COLO668 (cell line): ENCODE measurements around the gene SCGB1C1.
"Not testable (repeated sequence)": the region's sequence is repeated elsewhere in the genome, so short reads cannot be mapped to it uniquely, and the experiment has no call there.

Experiments used
- DNase-seq: peaks from one replicate; lab custom pipeline; 2025; ENCODE audit not compliant: unreplicated experiment; lab: John Stamatoyannopoulos, UW

The SCGB1C1 gene

GRCh38 chr11:217704-218103 is 24.8 kb downstream of the SCGB1C1 start:
- DNase-seq: no peak

- no peak for DNase-seq
Observed at GRCh38 chr11:218815-219593, 26.1 kb downstream of the SCGB1C1 start.

DNA sequence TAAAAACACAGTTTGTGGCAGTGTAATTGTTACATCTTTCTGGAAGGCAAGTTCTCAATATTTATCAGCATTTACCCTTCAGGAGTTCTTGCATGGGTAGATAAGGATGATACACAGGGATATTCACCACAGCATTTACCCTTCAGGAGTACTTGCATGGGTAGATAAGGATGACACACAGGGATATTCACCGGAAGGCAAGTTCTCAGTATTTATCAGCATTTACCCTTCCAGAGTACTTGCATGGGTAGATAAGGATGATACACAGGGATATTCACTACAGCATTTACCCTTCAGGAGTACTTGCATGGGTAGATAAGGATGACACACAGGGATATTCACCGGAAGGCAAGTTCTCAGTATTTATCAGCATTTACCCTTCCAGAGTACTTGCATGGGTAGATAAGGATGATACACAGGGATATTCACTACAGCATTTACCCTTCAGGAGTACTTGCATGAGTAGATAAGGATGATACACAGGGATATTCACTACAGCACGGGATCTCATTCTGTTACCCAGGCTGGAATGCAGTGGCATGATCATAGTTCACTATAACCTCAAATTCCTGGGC is 27.9 kb downstream of the SCGB1C1 start:
- DNase-seq: not testable (repeated sequence)

GRCh38 chr11:221539-221938 is 28.7 kb downstream of the SCGB1C1 start:
- DNase-seq: no peak

GRCh38 chr11:221998-222789 is 29.3 kb downstream of the SCGB1C1 start:
- DNase-seq: no peak

DNA sequence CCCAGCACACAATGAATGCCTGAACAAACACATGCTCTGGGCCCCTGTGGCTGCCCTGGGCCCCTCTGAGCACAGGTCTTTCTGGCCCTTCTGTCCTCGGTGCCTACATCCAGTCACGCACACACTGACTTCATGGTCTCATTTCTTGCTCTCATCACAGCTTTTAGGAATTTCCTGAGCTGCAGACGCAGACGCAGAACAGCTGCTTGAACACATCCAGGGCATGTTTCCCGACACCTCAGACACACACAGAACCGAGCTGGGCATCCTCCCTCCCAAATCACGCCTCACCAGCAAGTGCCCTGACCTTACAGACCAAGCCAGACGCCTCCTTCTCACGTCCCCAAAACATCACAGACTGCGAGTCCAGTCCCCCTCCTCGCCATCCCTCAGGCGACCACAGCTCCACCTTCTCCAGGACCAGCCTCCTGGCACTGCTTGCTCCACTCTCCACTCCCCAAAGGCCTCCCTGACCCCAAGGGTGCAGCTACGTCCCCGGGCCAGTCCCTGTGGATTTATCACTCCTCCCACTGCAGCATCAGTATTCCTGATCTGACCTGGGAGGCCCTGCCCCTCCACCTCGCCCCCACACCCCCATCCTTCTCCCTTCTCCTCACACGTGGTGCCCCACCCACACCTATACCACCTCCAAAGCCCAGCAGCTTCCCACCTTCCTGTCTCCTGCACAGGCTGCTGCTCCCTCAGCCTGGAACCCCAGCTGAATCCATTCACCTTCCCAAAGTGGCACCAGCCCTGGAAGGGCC is 30.3 kb downstream of the SCGB1C1 start:
- DNase-seq: no peak

GRCh38 chr11:223884-224283 is 31.0 kb downstream of the SCGB1C1 start:
- DNase-seq: no peak

DNA sequence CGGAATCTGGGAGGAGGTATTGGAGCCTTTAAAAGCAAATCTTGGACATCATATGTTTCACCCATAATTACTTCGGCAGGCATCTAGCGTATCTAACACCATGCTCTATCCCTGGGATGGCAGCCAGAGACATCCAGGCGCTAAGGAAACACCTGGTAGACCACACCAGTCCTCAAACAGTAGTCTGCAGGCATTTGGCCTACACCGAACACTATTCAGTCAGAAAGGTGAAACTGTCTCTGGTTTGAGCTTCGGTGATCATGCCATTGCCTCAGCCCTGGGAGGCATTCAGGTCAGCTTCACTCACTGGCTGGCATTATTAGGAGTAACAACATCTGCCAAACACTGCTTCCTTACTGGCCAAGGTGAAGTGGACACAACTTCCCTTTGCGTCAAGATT is 31.5 kb downstream of the SCGB1C1 start:
- DNase-seq: no peak

DNA sequence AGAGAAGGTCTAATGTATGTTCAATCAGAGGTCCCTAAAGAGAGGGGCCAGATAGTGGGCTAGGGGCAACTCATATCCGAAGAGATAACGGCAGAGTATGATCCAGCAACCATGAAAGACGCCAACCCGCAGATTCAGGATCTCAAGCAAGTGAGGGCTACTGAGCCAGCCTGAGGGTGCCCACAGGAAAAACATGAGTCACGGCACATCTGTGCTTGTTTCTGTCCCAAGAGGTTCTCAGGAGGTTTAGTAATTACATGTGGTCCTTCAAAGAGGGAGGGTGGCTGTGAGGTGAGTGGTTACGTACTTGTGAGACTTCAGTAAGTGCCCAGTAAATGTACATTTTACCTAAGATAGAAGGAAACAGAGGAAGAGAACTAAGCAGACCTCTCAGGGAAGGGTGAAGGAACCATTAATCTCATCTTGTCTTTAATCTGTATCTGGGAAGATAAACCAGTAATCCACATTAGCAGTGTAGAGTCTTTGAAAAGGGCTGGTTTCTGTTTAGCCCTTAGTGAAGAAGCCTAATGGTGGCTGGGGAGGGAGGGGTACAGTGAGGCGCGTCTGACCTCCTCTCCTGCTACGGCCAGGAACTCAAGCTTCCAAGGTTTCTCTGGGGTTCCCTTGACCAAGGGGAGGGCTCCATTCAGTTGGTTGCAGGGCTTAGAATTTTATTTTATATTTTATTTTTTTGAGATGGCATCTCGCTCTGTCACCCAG is 33.0 kb downstream of the SCGB1C1 start:
- no peak for DNase-seq

DNA sequence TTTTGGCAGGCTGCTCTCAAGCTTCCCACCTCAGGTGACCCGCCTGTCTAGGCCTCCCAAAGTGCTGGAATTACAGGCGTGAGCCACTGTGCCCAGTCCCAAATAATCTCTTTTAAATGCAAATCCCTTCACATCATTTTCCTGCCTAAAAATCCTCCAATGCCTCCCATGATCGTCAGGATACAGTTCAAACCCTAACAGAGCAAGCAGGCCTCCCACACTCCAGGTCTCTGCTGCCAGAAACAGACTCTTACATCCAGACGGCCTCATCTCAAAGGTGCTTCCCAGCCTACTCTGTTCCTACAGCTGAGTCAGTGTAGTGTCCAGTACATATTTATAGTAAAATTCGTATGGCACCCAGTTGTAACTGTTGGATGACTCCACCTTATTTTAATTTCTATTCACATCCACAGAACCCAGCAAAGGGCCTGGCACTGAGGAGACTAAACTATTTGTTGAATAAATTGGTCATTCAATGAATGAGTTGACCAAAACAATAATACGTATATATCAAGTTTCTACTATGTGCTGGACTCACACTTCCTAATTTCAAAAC is 35.0 kb downstream of the SCGB1C1 start:
- no peak for DNase-seq

GRCh38 chr11:230431-230830 is 37.6 kb downstream of the SCGB1C1 start:
- DNase-seq: no peak

DNA sequence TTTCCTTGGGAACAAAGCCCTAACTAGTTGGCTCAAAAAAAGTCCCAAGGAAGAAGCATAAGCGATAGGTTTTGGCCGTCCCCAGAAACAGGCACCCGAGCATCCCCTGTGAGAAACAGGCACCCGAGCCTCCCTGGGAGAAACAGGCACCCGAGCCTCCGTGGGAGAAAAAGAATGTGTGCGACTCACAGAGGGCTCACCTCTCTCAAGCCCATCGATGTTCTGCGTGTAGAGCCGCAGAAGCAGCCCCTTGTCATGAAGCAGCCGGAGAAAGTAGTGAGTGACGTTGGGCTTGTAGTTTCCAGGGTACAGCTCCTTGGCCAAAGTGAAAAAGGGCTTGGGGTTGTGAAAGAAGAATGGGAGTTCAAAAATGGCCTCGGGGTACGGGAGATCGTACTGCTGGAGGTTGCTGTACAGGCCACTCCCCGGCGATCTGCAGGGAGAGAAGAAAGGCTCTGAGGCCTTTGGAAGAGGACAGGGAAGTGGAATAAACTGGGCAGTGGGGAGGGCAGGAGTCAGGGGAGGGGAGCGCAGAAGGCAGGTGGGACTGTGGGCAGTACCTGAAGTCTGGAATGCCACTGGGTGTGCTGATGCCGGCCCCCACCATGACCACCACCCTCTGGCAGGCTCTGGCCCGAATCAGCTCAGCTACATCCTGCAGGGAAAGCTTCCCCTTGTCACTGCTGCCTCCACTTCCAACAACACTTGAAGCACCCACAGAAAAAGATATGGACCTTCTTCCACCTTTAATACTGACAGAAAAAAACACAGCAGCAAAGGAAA is 40.1 kb downstream of the SCGB1C1 start:
- DNase-seq: no peak

GRCh38 chr11:235180-235579 is 42.3 kb downstream of the SCGB1C1 start:
- no peak for DNase-seq

DNA sequence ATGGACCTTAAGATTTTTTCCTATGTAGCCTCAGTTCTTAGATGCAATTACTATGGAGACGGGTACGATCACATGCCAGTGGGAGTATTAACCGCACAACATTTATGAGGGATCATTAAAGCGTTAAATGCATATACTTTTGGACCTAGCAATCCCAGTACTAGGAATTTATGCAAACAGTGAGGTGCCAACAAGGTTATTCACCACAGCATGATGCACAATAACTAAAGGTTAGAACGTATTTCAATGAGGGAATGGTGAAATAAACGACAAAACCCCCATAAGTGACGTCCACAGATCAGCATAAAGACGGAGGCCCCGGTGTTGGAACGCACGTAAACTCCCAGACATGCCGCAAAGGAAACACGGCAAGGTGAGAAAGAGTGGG is 42.7 kb downstream of the SCGB1C1 start:
- DNase-seq: no peak

DNA sequence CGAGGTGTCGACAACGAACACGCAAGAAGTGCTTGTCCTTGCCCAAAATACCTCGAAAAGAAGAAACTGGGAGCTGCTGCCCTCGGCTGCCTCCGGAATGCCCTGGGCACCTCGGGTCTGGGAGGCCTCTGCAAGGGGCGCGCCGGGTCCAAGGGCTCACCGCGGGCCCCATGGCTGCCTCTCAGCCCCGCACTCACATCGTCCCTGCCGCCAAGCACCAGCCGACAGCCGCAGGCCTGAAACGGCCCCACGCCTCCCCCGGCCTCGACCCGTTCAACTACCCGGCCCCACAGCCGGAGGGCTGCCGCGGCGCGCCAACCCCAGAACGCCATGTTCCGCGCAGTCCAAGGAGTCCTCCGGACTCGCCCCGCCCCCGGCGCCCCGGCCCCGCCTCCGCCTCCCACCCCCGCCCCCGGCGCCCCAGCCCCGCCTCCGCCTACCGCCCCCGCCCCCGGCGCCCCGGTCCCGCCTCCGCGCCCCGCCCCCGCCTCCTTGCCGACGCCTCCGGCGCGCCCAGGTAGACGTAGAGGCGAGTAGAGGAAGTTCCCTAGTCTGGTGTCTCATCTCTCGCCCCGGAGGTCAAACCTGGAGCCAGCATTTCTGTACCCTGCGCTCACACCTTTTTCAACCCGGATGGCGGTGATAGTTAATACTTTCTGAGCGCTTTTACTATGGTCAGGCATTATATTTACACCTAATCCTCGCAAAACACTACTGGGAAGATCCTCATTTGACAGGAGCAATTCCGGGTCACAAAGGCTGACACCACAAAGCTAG is 43.3 kb downstream of the SCGB1C1 start, which contains the start of gene SIRT3:
SIRT3 (minus strand) TSS at position 346 of the 777 bp plus-strand sequence; CDS start at position 332, 14 bp downstream.
- DNase-seq: peak; percentile 70

- peak; percentile 68 for DNase-seq
Observed at GRCh38 chr11:236774-237767, 44.2 kb downstream of the SCGB1C1 start, which contains the start of gene PSMD13. PSMD13 (plus strand) TSS chr11:236976; CDS start chr11:237050, 74 bp downstream.

DNA sequence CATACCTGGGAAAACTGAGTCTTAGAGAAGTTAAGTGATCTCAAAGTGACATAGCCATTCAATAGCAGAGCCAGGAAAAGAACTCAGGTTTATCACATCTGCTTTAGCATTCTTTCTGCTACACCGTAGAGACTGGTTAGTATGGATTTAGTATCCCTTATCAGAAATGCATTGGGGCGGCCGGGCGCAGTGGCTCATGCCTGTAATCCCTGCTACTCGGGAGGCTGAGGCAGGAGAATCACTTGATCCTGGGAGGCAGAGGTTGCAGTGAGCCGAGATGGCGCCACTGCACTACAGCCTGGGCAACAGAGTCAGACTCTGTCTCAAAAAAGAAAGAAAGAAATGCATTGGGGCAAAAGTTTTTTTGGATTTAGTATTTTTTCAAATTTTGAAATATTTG is 45.5 kb downstream of the SCGB1C1 start:
- DNase-seq: not testable (repeated sequence)
